NCI-H510A treated with DMSO at 0.1 percent for 48 hours (cell line): Measurements from ENCODE around the gene ASPHD1.
"Not testable (repeated sequence)": the region's sequence is repeated elsewhere in the genome, so short reads cannot be mapped to it uniquely, and the experiment has no call there.

Experiments
- DNase-seq: peaks from one replicate; lab custom pipeline; 2025; lab: John Stamatoyannopoulos, UW

ASPHD1 gene

DNA sequence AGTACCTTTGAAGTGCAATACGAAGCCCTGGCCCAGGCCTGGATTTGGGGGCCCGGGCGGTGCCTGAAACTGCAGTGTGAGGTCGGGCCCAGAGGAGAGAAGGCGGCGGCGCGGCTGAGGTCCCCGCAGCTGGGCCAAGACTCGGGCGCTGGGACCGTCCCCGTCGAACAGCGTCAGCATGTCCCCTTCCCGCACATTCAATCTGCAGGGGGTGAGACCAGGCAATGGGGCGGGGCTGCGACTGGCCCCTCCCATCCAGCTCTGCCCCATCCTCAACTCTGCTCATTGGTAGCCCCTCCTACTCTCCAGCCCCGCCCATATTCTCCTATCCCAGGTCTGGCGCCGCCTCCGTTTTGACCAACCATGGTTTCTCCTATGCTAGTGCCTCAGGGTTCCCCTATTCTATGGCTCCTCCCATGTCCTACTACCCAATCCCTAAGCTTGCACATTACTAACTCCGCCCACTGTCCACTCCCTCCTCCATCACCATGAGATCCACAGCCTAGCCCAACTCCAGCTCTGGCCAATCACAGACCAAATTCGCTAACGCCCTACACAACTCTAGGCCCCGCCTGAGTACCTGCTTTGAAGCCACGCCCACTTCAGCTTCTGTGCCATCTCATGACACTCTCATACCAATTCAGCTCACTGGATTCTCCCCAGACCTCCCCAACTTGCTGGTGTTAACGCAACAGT is 22.9 kb upstream of the ASPHD1 start:
- no peak for DNase-seq

DNA sequence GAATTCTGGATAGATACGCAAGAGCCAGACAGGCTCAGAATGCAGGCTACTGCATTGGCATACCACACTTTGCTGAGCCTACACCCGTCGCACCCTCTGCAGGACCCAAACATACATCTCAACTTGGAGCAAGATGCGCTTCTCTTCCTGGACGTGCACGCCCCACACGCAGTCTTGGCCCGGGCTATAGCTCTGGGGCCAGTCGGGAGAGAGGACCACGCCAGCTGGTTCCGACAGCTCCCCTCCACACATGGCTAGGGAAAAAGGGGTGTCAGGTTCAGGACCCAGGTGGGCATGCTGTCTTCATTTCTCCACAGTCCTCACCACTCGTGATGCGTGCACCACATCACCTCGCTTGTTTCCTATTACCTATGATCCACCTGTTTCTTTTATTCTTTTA is 22.1 kb upstream of the ASPHD1 start:
- DNase-seq = no peak

DNA sequence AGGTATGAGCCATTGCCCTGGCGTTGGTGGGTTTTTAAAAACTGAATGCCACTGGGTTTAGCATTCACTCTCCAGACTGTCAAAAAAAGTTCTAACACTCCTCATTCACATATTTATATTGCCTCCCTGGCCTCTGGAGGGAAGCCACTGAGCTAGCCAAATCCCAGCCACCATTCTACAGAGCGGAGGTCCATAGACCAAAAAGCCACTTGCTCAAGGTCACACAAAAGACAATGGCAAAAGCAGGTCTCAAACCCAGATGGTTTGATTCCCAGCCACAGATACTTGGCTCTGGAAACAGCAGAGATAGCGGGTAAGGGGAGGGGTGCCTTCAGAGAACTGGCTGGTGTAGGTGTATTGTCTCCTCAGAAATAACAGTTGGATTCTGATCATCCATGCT is 19.2 kb upstream of the ASPHD1 start:
- DNase-seq = no peak

DNA sequence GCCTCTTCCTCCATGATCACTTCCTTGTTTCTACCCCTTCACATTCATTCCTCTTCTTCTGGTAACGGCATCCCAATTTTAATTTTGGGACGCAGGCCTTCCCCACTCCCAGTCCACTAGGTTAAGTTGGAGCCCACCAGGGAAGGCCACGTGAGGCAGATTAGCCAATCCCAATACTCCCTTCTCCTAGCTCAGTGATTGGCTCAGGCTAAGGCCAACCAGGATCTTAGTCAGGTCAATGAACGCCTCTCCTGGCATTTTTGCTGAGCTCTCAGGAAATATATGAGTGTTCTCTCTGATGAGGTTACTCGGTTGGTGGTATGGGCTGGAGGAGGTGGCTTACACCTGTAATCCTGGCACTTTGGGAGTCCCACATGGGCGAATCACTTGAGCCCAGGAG is 16.3 kb upstream of the ASPHD1 start:
- no peak for DNase-seq

DNA sequence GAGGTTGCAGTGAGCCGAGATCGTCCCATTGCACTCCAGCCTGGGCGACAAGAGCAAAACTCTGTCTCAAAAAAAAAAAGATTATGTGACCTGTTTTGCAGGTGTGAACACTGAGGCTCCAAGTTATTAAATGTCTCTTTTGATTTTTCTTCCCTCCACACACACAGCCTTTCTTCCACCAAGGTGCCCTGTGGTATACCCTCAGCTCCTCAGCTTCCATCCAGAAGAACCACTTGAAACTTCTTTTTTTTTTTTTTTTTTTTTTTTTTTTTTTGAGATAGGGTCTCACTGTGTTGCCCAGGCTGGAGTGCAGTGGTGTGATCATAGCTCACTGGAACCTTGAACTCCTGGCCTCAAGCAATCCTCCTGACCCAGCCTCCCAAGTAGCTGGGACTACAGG is 10.9 kb upstream of the ASPHD1 start:
- DNase-seq = not testable (repeated sequence)

DNA sequence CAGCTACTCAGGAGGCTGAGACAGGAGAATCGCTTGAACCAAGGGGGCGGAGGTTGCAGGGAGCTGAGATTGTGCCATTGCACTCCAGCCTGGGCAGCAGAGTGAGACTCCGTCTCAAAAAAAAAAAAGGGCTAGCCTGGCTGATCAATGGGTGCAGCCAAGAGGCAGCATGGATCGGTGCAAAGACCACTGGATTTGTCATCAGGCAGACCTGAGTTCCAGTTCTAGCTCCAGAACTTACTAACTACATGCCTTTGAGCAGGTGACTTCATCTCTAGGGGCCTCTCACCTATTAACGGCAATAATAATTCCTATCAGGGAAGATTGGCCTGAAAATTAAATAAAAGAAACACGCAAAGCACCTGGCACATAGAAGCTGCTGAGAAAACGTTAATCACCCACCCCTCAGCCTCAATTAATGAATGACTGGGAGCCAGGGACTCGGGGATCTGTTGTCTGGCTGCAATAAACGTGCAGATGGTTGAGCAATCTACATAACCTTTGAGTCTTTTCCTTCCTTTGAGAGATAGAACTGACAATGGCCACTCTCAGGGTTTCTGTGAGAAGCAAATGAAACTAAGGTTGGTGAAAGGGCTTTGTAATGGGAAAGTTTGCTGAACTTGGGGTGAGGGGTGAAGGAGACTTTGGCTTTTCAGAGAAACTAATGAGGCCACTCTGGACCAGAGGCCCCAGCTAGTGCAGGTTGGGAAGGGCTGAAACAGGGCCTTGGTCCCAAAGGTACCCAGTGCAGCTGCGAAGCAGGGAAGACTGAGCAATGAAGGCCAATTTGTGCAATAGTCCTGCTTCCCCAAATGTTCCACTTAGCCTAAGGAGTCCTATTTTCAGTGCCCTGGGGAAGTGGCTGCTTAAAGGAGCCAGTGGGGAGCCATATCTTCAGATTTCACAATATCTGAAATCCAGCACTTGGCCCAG is 8.5 kb upstream of the ASPHD1 start:
- DNase-seq = no peak

DNA sequence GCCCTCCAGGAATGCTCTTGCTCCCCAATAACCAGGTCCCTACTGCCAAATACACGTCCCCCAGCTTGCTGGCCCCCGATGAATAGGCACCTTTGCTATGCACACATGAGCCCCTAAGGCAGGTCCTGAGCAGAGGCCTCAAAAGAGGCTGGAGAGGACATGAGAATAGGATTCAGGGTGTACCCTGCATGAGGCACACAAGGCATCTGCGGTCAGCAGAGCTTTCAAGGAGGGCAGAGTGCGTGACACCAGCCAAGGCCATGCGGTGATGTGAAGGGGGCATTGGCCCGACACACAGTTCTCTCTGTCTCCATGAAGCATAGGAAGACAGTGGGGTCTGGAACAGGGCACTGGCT is 7.9 kb upstream of the ASPHD1 start:
- no peak for DNase-seq

DNA sequence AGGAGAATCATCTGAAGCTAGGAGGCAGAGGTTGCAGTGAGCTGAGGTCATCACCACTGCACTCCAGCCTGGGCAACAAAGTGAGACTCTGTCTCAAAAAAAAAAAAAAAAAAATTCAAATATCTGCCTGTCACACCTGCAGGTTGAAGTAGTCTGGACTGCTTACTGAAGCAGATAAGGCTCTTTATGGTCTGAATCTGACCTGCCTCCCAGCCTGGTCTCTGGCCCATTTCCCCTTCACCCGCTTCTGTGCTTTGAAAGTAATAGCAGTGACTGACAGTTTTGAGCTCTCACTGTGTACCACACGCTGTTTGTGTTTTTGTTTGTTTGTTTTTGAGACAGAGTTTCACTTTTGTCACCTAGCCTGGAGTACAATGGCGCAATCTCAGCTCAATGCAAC is 6.7 kb upstream of the ASPHD1 start:
- no peak for DNase-seq

DNA sequence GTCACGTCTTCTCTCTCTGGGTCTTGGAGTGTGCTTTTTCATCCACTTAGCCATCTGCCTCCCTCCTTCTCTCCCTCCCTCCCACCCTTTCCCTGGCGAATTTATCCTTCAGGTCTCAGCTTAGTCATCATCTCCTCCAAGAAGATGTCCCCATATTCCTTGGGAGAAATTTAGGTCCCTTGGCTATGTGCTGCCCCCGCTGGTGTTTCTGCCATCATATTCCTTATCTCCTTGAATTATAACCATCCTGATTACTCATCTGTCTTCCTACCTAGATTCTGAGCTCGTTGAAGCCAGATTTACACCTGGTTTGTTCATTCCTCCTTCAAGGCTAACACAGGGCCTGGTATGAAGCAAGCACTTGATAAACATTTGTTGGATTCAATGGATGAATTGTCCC is 5.9 kb upstream of the ASPHD1 start:
- no peak for DNase-seq

DNA sequence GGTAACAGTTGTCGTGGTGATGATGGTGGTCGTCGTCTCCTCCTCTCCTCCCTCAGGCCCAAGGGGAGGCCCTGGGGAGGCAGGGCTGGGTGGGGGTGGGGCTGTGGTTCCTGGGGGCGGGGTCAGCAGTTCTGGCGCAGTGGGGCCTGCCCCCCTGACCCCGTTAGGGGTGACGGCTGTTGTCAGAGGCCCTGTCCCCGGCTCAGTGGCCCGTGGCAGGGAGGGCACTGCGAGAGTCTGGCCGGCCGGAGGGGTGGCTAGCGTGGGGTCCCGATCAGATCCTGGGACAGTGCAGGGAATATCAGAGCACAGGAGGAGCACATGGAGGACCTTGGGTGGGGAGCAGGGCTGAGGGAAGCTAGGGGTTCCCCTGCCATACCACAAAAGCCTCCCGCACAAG is 3.4 kb upstream of the ASPHD1 start:
- DNase-seq = no peak

DNA sequence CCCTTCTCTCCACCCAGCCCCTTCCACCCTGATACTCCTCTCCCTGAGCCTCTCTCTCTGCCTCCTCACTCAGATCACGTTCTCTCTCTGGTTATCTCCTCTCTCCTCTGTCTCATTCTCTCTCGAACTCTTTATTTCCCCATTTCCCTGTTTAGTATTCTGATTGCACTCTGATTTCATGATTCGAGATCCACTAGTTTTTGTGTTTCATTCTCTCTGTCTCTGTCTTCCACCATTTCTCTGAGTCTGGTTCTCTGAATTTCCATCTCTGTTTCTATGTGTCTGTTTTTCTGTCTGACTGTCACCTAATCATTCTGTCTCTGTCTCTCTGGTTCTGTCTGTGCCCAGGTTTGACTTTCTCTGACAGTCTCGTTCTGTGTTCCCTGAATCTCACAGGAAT is 3.0 kb upstream of the ASPHD1 start:
- DNase-seq = no peak

DNA sequence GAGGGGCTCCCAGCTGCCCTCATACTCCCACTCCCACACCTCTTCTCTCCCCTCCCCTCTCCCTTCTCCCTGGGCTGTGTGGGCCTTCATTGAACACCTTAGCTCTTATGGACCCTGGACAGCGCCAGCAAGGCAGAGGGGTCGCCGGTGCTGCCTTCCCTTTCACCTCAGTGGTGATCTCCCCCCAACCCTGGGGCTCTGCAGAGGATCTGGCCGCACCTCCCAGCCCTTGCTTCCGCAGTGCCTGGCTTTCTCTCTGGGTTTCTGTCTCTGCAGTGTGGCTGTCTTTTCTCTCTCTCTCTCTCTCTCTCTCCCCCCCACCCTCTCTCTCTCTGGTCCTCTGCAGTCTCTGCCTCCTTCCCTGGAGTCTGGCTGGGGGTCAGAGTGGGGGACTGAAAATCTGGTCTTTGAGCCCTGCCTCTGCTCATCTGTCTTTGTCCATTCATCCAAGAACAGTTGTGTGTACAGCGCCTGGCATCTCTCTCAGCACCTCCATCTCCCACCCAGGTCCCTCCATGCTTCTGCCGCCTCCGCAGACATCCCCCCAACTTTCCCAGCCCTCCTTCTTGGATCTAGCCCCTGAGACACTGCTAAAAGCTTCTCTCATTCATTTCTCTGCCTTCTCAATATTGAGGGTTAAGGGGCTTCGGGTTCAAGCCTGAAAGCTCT is 2.0 kb upstream of the ASPHD1 start:
- DNase-seq = no peak

DNA sequence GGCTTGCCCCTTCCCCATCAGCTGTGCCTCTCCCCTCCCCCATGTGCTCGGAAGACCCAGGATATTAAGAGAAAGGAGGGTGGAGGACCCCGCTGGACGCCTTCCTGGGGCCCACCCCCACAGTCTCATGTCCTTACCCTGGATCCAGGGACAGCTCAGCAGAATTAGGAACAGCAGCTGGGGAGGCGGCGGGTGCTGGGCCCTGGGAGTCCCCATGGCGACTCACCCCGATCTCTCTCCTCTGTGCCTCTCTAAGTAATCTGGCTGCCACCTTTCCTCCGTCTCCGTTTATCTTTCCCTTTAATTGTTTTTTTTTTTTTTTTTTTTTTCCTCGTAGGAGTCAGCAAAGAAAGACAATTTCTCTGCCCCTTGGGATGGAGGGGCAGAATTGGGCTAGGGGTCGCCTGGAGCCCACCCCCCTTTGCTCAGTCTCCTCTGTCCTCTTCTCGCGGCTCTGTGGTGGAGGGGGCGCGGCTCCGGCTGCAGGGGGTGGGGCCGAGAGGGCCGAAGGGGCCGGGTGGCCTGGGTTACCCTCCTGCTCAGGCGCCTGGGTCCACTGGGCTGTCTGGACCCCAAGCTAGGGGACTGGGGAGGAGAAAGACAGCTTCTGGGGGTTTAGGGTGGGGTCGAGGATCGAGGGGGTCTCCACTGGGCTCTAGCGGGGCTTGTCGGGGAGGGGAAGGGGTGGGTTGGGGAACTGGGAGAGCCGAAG is 1.3 kb upstream of the ASPHD1 start:
- DNase-seq = peak; percentile 87

DNA sequence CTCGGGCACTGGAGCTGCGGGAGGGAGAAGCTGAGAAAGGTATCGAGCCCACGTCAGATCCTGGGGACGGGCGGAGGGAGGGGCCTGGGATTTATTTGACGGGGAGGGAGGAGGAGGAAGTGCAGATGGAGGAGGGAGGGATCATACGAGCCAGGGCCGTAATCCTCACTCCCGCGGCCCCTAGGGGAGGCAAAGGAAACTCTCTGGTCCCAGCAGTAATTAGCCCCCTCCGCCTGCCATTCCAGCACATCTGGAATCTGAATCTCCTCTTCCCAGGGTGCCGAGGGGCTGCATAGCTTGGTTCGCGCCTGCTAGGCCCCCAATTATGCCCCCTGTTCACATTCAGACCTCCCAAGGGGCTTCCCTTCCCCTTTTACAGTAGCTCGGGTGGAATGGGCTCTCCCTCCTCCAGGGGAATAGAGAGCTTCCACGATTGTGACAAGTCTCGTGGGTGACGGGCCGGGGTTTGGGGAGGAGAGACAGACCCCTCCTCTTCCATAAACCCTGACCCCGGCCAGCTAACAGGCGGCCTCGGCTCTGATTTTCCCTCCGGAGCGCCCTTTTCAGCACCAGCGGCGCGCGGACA is 679 bp upstream of the ASPHD1 start, which contains the start of gene SEZ6L2:
SEZ6L2 (minus strand) TSS at position 35 of the 586 bp plus-strand sequence. CDS start 531 bp downstream, outside the sequence.
- DNase-seq = peak; percentile 99

DNA sequence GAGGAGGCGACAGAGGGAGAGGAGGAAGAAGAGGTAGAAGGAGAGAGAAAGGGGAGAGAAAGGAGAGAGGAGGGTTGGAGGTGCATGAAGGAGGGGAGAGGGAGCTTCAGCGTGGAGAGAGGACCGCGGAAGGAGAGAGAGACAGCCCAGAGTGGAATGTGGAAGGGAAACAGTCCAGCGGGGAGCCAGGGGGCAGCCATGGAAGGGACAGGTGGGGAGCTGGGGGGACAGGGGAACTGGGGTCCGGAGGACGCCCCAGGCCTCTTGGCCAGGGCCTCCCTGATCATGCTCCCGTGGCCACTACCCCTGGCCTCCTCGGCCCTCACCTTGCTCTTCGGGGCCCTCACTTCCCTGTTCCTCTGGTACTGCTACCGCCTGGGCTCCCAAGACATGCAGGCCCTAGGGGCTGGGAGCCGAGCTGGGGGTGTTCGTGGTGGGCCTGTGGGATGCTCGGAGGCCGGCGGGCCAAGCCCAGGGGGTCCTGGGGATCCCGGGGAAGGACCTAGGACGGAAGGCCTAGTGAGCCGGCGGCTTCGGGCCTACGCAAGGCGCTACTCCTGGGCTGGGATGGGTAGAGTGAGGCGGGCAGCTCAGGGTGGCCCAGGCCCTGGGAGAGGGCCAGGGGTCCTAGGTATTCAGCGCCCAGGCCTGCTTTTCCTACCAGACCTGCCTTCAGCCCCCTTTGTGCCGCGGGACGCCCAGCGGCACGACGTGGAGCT is 759 bp downstream of the ASPHD1 start:
- peak; percentile 89 for DNase-seq

DNA sequence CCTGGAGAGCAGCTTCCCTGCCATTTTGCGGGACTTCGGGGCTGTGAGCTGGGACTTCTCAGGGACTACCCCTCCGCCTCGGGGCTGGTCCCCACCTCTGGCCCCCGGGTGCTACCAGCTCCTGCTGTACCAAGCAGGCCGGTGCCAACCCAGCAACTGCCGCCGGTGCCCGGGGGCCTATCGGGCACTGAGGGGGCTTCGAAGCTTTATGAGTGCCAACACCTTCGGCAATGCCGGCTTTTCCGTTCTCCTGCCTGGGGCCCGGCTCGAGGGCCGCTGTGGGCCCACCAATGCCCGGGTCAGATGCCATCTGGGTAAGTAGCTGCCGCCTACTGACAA is 1.3 kb downstream of the ASPHD1 start:
- DNase-seq = no peak

DNA sequence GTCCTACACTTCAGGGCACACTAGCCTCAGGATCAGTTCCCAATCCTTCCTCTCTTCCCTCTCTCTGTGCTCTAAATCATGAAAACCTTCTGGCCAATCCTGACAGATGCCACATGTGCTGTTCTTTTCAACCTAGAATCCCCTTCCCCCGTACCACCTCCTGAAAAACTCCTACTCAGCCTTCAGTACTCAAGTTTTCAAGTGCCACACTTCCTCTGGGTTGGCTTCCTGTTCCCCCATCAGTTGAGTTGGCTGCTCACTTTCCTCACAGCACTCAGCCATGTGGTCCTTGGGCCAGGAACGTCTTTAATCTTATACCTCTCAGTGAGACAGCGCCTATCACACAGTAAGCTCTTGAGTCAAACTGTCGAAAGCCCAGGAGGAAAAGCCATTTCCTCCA is 3.3 kb downstream of the ASPHD1 start:
- peak; percentile 16 for DNase-seq

DNA sequence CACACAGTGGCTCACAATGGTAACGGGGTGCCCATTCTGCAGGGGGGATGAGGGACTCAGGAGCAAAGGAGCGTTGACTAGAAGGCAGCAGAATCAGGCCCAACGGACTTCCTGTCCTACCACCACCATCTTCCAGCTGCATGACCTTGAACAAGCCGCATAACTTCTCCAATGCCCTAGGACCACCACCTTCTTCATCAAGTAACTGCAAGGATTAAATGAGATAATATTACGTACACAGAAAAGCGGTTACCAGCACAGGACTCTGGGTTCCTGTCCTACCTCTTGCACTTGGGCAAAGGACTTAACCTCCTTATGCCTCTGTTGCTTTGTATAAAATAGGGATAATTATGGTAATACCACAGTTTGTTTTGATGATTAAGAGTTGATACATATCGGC is 4.7 kb downstream of the ASPHD1 start:
- no peak for DNase-seq

DNA sequence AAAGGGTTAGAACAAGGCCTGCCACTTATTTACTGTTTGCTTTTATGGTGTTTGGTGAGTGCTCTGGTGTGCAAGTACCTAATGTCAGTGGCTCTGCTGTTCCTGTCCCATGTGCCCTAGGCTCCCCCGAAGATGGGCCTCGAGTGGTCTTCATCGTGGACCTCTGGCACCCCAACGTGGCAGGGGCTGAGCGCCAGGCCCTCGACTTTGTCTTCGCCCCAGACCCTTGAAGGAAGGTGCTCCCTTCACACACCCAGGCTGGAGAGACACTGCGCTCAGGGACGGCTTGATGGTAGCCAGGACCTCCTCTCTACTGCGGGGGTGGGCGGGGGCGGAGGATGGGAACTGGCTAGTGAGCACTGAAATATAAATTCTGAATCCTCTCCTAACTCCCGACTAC is 5.4 kb downstream of the ASPHD1 start:
- no peak for DNase-seq

DNA sequence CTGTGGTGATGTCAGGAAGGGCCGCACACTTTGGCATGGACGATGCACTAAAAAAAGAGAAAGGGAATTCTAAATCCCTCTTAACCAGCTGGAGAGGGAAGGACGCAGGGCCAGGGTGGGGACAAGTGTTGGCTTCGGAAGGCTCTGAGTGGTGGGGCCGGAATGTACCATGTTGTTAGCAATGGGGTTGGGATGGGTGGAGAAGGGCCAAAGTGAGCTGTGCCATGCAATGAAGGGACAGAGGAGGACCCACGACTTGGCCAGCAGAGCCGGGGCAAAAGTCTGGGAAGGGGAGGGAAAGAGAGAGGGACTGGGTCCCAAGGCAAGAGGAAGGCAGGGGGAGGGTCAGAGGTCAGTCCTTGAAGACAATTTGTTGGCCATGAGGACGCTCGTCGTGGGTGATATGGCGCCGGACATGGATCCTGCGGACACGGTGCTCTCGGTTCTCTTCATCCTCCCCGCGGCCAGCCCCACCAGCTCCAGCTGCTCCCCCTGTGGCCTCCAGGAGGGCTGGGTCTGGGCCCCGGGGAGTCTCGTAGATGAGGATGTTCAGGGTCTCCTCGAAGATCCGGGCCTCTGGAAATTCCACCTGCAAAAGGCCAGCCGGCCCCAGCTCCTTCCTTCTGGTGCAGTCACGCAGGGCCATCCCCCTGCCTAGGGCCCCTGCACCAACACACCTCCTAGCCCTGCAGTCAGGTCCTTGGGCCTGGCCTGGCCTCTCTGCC is 6.4 kb downstream of the ASPHD1 start:
- no peak for DNase-seq

DNA sequence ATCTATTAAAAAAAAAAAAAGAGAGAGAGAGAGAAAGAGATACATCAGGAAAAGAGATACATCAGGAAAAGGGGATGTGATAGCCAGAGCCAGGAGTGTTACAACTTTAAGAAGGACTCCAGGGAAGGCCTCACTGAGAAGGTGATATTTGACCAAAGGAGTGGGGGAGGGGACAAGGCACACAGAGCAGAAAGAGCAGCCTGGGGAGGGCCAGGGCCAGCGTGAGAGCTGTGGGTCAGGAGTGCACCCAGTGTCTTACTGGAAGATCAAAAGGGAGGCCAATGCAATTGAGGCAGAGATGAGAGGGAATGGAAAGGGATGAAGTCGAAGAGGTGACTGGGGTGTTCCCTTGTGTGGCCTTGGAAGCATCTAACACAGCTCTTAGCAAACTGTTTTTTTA is 7.7 kb downstream of the ASPHD1 start:
- DNase-seq = no peak
